GM12801 (cell line): ENCODE measurements around the gene C1QTNF12.

Experiments used
- TF ChIP-seq, protein P1 (sequence below): IDR thresholded peaks from one replicate; pipeline ENCODE4 v1.5.1; 2011; ENCODE audit warnings: control low read depth; ENCODE audit not compliant: insufficient read length; ENCODE audit errors: extremely low read depth

C1QTNF12 gene

GRCh38 chr1:1285102-1285571 is 38.6 kb upstream of the C1QTNF12 start:
- TF ChIP-seq, protein P1, sequence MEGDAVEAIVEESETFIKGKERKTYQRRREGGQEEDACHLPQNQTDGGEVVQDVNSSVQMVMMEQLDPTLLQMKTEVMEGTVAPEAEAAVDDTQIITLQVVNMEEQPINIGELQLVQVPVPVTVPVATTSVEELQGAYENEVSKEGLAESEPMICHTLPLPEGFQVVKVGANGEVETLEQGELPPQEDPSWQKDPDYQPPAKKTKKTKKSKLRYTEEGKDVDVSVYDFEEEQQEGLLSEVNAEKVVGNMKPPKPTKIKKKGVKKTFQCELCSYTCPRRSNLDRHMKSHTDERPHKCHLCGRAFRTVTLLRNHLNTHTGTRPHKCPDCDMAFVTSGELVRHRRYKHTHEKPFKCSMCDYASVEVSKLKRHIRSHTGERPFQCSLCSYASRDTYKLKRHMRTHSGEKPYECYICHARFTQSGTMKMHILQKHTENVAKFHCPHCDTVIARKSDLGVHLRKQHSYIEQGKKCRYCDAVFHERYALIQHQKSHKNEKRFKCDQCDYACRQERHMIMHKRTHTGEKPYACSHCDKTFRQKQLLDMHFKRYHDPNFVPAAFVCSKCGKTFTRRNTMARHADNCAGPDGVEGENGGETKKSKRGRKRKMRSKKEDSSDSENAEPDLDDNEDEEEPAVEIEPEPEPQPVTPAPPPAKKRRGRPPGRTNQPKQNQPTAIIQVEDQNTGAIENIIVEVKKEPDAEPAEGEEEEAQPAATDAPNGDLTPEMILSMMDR, result no peak

DNA sequence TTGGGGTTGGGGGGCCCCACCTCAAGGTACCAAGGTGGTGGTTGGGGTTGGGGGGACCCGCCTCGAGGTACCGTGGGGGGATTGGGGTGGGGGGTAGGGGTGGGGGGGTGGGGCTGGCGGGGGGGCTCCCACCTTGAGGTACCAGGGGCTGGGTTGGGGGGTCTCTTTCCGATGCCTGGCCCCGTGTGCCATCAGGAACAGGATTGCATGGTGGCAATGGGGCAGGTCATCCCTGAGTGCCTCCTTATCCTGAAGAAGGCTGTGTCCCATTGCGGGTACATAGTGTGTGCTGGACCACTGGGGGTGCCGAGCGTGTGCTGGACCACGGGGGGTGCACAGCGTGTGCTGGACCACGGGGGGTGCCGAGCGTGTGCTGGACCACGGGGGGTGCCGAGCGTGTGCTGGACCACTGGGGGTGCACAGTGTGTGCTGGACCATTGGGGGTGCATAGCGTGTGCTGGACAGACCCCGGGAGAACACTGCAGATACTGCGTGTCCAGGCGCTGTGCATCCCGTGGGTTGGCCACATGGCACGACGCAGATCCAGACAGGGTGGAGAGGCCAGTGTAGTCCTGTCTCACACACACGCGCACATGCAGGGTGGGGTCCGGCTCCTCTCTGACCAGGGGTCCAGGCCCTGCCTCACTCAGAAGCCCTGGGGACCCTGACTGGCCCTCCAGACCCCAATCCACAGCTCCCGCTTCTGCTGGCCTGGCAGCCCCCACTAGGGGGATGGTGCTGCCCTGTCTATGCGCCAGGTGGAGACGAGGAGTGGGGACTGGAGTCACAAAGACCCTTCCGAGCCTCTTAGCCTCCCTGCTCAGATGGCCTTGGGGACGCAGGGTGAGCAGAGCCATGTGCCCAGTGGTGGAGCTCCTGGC is 37.9 kb upstream of the C1QTNF12 start:
- TF ChIP-seq, protein P1, result no peak

- TF ChIP-seq, protein P1, result no peak
These were observed 37.3 kb upstream of the C1QTNF12 start for GRCh38 chr1:1283821-1284220.

GRCh38 chr1:1282998-1283397 is 36.5 kb upstream of the C1QTNF12 start:
- TF ChIP-seq, protein P1, result no peak

GRCh38 chr1:1281533-1282321 is 35.2 kb upstream of the C1QTNF12 start:
- TF ChIP-seq, protein P1, result no peak

- TF ChIP-seq, protein P1, result no peak
These were observed 34.4 kb upstream of the C1QTNF12 start for GRCh38 chr1:1280782-1281481.

DNA sequence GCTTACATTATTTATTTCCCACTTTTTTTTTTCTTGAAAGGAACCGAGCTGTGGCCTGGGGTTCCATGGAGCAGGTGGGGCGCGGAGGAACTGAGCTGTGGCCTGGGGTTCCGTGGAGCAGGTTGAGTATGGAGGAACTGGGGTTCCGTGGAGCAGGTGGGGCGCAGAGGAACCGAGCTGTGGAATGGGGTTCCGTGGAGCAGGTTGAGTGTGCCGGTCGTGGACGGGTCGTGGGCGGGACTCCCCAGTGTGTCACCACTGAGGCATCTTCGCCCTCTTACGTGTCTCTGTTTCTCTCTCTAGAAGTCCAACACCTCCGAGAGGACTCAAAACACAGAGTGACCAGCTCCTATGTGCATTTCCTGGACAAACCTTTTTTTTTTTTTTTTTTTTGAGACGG is 32.5 kb upstream of the C1QTNF12 start:
- TF ChIP-seq, protein P1, result no peak
